GM23338 (cell line): ENCODE measurements around the gene SHANK2. TPM values are rescaled to one million over a fixed set of nuclear protein-coding genes. Genes with fewer than 3 reads are reported as not detected.
A peak's percentile ranks its signal among the peaks of the same experiment; 100 is the strongest.

Source experiments
- ATAC-seq: fragments of 200-7000 bp; cut with Tn5 transposase; 3 replicates; pipeline ENCODE4 v1.9.1; 2020
- DNase-seq: peaks from one replicate; pipeline ENCODE4 v3.0.0-alpha.2; 2015; ENCODE audit warnings: low spot score
- H2AFZ ChIP-seq: fragments of 200-600 bp; sonication (generic); 2 replicates; pipeline ENCODE4 v1.8.0; 2016; ENCODE audit warnings: antibody characterized with exemption, mild to moderate bottlenecking, moderate library complexity
- H3F3A ChIP-seq: fragments of 200-600 bp; sonication (generic); replicated peaks from 2 replicates; pipeline ENCODE4 v1.8.0; 2017; ENCODE audit warnings: antibody characterized with exemption, mixed run types, low read depth
- H3K27ac ChIP-seq: fragments of 200-600 bp; sonication (generic); 2 replicates; pipeline ENCODE4 v1.6.1; 2016; ENCODE audit warnings: low read depth
- H3K27me3 ChIP-seq: fragments of 200-600 bp; sonication (generic); 2 replicates; pipeline ENCODE4 v1.8.0; 2016; ENCODE audit warnings: mild to moderate bottlenecking, mixed run types, moderate library complexity; ENCODE audit not compliant: insufficient read depth
- H3K36me3 ChIP-seq: fragments of 200-600 bp; sonication (generic); 2 replicates; pipeline ENCODE4 v1.8.0; 2016; ENCODE audit warnings: mild to moderate bottlenecking; ENCODE audit not compliant: insufficient read depth
- H3K4me1 ChIP-seq: fragments of 200-600 bp; sonication (generic); 2 replicates; pipeline ENCODE4 v1.8.0; 2016; ENCODE audit warnings: mild to moderate bottlenecking, moderate library complexity; ENCODE audit not compliant: insufficient read depth
- H3K4me2 ChIP-seq: fragments of 200-600 bp; sonication (generic); 2 replicates; pipeline ENCODE4 v1.7.1; 2017; ENCODE audit warnings: mixed run types
- H3K4me3 ChIP-seq: fragments of 200-600 bp; sonication (generic); 2 replicates; pipeline ENCODE4 v1.6.1; 2016; ENCODE audit warnings: mixed run types
- H3K79me2 ChIP-seq: fragments of 200-600 bp; sonication (generic); replicated peaks from 2 replicates; pipeline ENCODE4 v1.8.0; 2017; ENCODE audit warnings: mild to moderate bottlenecking; ENCODE audit not compliant: insufficient read depth
- H3K9me2 ChIP-seq: fragments of 200-600 bp; sonication (generic); 2 replicates; pipeline ENCODE4 v1.8.0; 2017; ENCODE audit not compliant: insufficient read depth
- H4K20me1 ChIP-seq: fragments of 200-600 bp; sonication (generic); replicated peaks from 2 replicates; pipeline ENCODE4 v1.8.0; 2017; ENCODE audit warnings: mild to moderate bottlenecking; ENCODE audit not compliant: insufficient read depth
- H3K27ac Mint-ChIP-seq: 2 replicates; pipeline ENCODE4 v1.8.0; 2020; ENCODE audit warnings: inconsistent platforms, mild to moderate bottlenecking, moderate library complexity, mixed read lengths
- H3K27me3 Mint-ChIP-seq: 3 replicates; pipeline ENCODE4 v1.8.0; 2022; ENCODE audit warnings: low read depth, mild to moderate bottlenecking, moderate library complexity, mixed read lengths, inconsistent platforms; ENCODE audit not compliant: insufficient read depth, poor library complexity
- H3K36me3 Mint-ChIP-seq: 3 replicates; pipeline ENCODE4 v1.8.0; 2021; ENCODE audit warnings: low read depth, mild to moderate bottlenecking, inconsistent platforms, moderate library complexity, mixed read lengths
- H3K4me1 Mint-ChIP-seq: 3 replicates; pipeline ENCODE4 v1.8.0; 2020; ENCODE audit warnings: mild to moderate bottlenecking, inconsistent platforms, mixed read lengths
- H3K4me3 Mint-ChIP-seq: 3 replicates; pipeline ENCODE4 v1.8.0; 2021; ENCODE audit warnings: moderate library complexity, mild to moderate bottlenecking, inconsistent platforms, mixed read lengths
- H3K9me3 Mint-ChIP-seq: 3 replicates; pipeline ENCODE4 v1.8.0; 2020; ENCODE audit warnings: moderate library complexity, mild to moderate bottlenecking, inconsistent platforms, mixed read lengths
- CTCF ChIP-seq, 2 experiments: fragments of 200-600 bp in 1 of 2; sonication (generic) in 1 of 2; conservative IDR thresholded peaks; 2 replicates each; pipeline versions ENCODE4 v1.5.1 to v1.6.1; 2016 to 2017; ENCODE audit warnings: antibody characterized with exemption in 2 of 2, low read depth in 2 of 2, mild to moderate bottlenecking in 2 of 2, moderate library complexity in 1 of 2
- NANOG ChIP-seq: IDR thresholded peaks from 2 replicates; pipeline ENCODE4 v1.6.1; 2016; ENCODE audit warnings: antibody characterized with exemption, borderline replicate concordance
- POLR2AphosphoS5 ChIP-seq: IDR thresholded peaks from 2 replicates; pipeline ENCODE4 v1.6.1; 2016; ENCODE audit warnings: antibody characterized with exemption, low read depth
- STAT1 ChIP-seq: IDR thresholded peaks from one replicate; pipeline ENCODE4 v1.6.1; 2016; ENCODE audit warnings: antibody characterized with exemption; ENCODE audit not compliant: unreplicated experiment
- ZNF114 ChIP-seq: fragments of 250-450 bp; sonication (Bioruptor Pico); IDR thresholded peaks from 2 replicates; pipeline ENCODE4 v1.5.0; 2020; ENCODE audit warnings: mild to moderate bottlenecking, moderate library complexity
- ZNF331 ChIP-seq: fragments of 250-450 bp; sonication (Bioruptor Pico); IDR thresholded peaks from 2 replicates; pipeline ENCODE4 v1.5.0; 2020; ENCODE audit warnings: low read depth, mild to moderate bottlenecking, moderate library complexity
- polyA plus RNA-seq: library from polyadenylated mRNA; unstranded; fragments of >200 nt; fragmentation: Nextera tagmentation; extraction: Ambion mirVana; gene quantifications from 2 replicates; pipeline ENCODE4 v1.2.1, GENCODE V29; 2016
- total RNA-seq: library from RNA; depleted of rRNA; stranded (reverse); fragments of >200 nt; shearing (Covaris generic); gene quantifications from 2 replicates; pipeline ENCODE4 v1.2.3, GENCODE V29; 2014
- TF ChIP-seq, protein P1 (sequence below): IDR thresholded peaks from 2 replicates; pipeline ENCODE4 v1.6.1; 2016; ENCODE audit warnings: antibody characterized with exemption

The SHANK2 gene
- total and polyA plus RNA-seq, 2 experiments from 2014 or later = 22.0 to 81.4 TPM

DNA sequence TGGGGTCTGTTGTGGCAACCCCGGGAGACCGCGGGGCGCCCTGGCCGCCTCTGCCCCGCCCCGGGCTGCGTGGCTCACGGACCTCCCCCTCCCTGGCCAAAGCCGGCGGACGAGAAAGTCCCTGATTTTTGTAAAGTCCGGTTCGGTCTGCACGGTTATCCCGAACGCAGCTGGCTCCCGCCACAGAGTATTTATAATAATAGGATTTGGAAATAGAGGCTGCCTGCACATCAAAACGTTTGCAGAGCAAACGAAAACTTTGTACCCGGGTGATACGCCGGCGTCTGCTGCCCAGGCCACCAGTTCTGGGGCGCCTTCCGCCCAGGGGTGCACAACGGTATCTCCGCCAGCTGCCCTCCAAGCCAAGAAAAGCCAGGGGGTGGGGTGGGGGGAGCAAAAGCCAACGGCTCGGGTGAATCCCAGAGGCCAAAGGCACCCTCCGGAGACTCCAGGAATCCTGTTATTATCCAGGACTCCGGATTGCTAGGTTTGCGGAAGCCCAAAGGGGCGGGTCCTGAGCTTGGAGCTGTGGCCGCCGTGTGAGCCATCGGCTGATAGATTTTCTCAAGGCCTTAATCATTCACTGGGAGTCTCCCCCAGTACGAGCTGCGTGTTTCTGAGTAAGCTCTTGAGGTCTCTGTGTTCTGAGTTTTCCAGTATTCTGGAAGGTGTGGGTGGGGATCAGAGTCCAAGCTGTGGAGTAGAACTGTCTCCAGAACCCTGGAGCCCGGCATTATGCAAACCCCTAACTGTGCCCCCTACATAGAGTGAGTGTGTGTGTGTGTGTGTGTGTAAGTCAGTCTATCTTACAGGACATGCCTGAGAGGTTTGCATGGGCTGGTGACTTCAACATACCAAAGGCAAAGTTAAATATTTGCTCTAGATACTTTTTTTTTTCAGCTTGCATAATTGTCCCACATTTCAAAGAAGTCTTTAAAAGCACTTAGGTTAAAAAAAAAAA, 673 bp upstream of the SHANK2 start (continued):
- no peak for TF ChIP-seq CTCF (conservative IDR thresholded peaks at IDR 0.05; ENCODE audit: low read depth in 2 of 2)
- TF ChIP-seq ZNF114 (CRISPR knock-in tag) = no peak
- no peak for TF ChIP-seq ZNF331

GRCh38 chr11:71251761-71252268, 562 bp downstream of the SHANK2 start:
- Mint-ChIP-seq H3K27ac (no peak overlapping the region), H3K27me3 (peaks cover 31% of the 10 kb centered on the region), H3K9me3 (no peaks in the 10 kb centered on the region; the same call in 2 of the 3 replicates), H3K4me3 (peak overlapping the region; percentile 84), H3K4me1 (peaks cover 73% of the 10 kb centered on the region), H3K36me3 (peaks cover 4% of the 10 kb centered on the region; the same call in 2 of the 3 replicates)
- H3K9me2 ChIP-seq = no peaks in the 10 kb centered on the region
- peak overlapping the region; percentile 78 for H3K4me2 ChIP-seq
- DNase-seq (peak; percentile 79), ATAC-seq (peak; percentile 33)
- peaks cover 6% of the 10 kb centered on the region; the same call in 1 of the 2 replicates for H3K27me3 ChIP-seq
- peak overlapping the region; percentile 87 for H3K27ac ChIP-seq
- TF ChIP-seq NANOG (no peak), CTCF (conservative IDR thresholded peaks at IDR 0.05; ENCODE audit: low read depth in 2 of 2) (peak; percentile 42 to 67; a peak in 3 of 4 replicates)
- peaks cover 35% of the 10 kb centered on the region for H3K79me2 ChIP-seq
- peaks cover 4% of the 10 kb centered on the region for H4K20me1 ChIP-seq
- peaks cover 13% of the 10 kb centered on the region; the same call in 1 of the 2 replicates for H3F3A ChIP-seq
- no peak overlapping the region for H2AFZ ChIP-seq
- H3K4me1 ChIP-seq = peaks cover 66% of the 10 kb centered on the region
- no peaks in the 10 kb centered on the region for H3K36me3 ChIP-seq
- H3K4me3 ChIP-seq = peak overlapping the region; percentile 92

GRCh38 chr11:71251151-71251721, 1.1 kb downstream of the SHANK2 start:
- peaks cover 13% of the 10 kb centered on the region; the same call in 1 of the 2 replicates for H3F3A ChIP-seq
- H3K4me3 Mint-ChIP-seq = peak overlapping the region; percentile 80
- no peak overlapping the region for H2AFZ ChIP-seq
- peak overlapping the region; percentile 92 for H3K4me3 ChIP-seq
- peaks cover 4% of the 10 kb centered on the region for H4K20me1 ChIP-seq
- peaks cover 67% of the 10 kb centered on the region for H3K4me1 ChIP-seq
- H3K27me3 ChIP-seq = peaks cover 6% of the 10 kb centered on the region; the same call in 1 of the 2 replicates
- ATAC-seq (no peak; the same call in 2 of the 3 replicates), DNase-seq (peak; percentile 46)
- H3K9me3 Mint-ChIP-seq = no peaks in the 10 kb centered on the region; the same call in 2 of the 3 replicates
- H3K9me2 ChIP-seq = no peaks in the 10 kb centered on the region
- no peak overlapping the region for H3K27ac ChIP-seq
- H3K36me3 Mint-ChIP-seq = peaks cover 4% of the 10 kb centered on the region; the same call in 2 of the 3 replicates
- no peak overlapping the region for H3K27ac Mint-ChIP-seq
- H3K4me1 Mint-ChIP-seq = peaks cover 75% of the 10 kb centered on the region
- H3K27me3 Mint-ChIP-seq = peaks cover 31% of the 10 kb centered on the region
- no peaks in the 10 kb centered on the region for H3K36me3 ChIP-seq
- H3K79me2 ChIP-seq = peaks cover 35% of the 10 kb centered on the region
- peak overlapping the region; percentile 78 for H3K4me2 ChIP-seq
- TF ChIP-seq, protein P1, sequence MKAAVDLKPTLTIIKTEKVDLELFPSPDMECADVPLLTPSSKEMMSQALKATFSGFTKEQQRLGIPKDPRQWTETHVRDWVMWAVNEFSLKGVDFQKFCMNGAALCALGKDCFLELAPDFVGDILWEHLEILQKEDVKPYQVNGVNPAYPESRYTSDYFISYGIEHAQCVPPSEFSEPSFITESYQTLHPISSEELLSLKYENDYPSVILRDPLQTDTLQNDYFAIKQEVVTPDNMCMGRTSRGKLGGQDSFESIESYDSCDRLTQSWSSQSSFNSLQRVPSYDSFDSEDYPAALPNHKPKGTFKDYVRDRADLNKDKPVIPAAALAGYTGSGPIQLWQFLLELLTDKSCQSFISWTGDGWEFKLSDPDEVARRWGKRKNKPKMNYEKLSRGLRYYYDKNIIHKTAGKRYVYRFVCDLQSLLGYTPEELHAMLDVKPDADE = no peak
- TF ChIP-seq STAT1 (no peak), ZNF114 (CRISPR knock-in tag) (no peak), POLR2AphosphoS5 (no peak)
